ENCODE data around the gene CNGA4.

DNA sequence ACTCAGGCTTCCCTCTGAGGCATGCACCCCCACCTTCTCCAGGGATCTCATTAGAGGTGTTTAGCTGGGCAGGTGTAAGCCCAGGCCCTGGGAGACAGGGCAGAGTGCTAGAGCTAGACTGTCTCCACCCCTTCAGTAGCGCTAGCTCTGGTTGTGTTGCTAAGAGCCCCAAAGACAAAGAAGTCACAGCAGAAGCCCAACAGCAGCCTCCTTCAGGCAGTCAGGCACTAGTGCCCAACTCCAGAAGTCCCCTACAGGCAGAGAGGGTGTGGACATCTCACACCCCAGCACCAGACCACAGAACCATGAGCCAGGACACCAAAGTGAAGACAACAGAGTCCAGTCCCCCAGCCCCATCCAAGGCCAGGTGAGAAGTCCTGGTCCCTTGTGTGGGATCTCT, at the start of gene CNGA4:
- TF ChIP-seq EZH2 (IDR thresholded peaks at IDR 0.05; ENCODE audit: low read length, unreplicated experiment) (no peak), CTCF (conservative IDR thresholded peaks at IDR 0.05; ENCODE audit: low read depth, low read length) (no peak), EZH2phosphoT487 (IDR thresholded peaks at IDR 0.05; ENCODE audit: borderline replicate concordance, low read length) (no peak)

Measured in PC-3 (cell line).